Gastrocnemius medialis (tissue), 4 donors: ENCODE measurements around the gene ACSL5. TPM values are rescaled to one million over a fixed set of nuclear protein-coding genes. Genes with fewer than 3 reads are reported as not detected.
"Not testable (repeated sequence)": the region's sequence is repeated elsewhere in the genome, so short reads cannot be mapped to it uniquely, and the experiment has no call there.

Source experiments
- ATAC-seq, 2 donors: fragments of 150-250 bp; one replicate each; pipeline ENCODE4 v1.9.1; 2016
- DNase-seq, 2 donors: peaks; one replicate each; pipeline ENCODE4 v3.0.0-alpha.2; 2019
- H3K27ac ChIP-seq, 4 donors: fragments of 200-600 bp; sonication (generic); 1 replicate in 1 of 4; 2 replicates in 3 of 4; pipeline ENCODE4 v1.5.1; 2016 to 2018; ENCODE audit warnings: mild to moderate bottlenecking in 2 of 4, moderate library complexity in 1 of 4
- H3K27me3 ChIP-seq, 3 donors: fragments of 200-600 bp; sonication (generic) in 2 of 3; 1 replicate in 1 of 3; 2 replicates in 2 of 3; pipeline versions ENCODE4 v1.5.1 to v1.6.0; 2016 to 2019; ENCODE audit warnings: mild to moderate bottlenecking in 1 of 3, moderate library complexity in 1 of 3
- H3K36me3 ChIP-seq, 2 donors: fragments of 200-600 bp; sonication (generic) in 1 of 2; one replicate each; pipeline ENCODE4 v1.5.1; 2017 to 2018
- H3K4me1 ChIP-seq, 2 donors: fragments of 200-600 bp; sonication (generic) in 1 of 2; one replicate each; pipeline ENCODE4 v1.5.1; 2016 to 2017; ENCODE audit warnings: mild to moderate bottlenecking in 2 of 2
- H3K4me3 ChIP-seq, 4 donors: fragments of 200-600 bp; sonication (generic) in 3 of 4; 1 replicate in 1 of 4; 2 replicates in 3 of 4; pipeline ENCODE4 v1.5.1; 2016 to 2019; ENCODE audit warnings: mild to moderate bottlenecking in 2 of 4
- H3K9me3 ChIP-seq, 3 donors: fragments of 200-600 bp; sonication (generic) in 2 of 3; 1 replicate in 1 of 3; 2 replicates in 2 of 3; pipeline ENCODE4 v1.5.1; 2016 to 2019
- POLR2A ChIP-seq, 2 donors: fragments of 450-650 bp; IDR thresholded peaks; one replicate each; pipeline ENCODE4 v1.6.1; 2017; ENCODE audit warnings: antibody characterized with exemption in 2 of 2, mild to moderate bottlenecking in 2 of 2, moderate library complexity in 2 of 2
- in situ Hi-C, 4 donors: fragments of 200-750 bp; cut with MboI; loops; one replicate each; pipeline versions ENCODE4 v1.15.0 to v1.8.0; 2017; ENCODE audit warnings: low sequenced_read_pairs in 4 of 4
- intact Hi-C: fragments of 100-400 bp; cut with DNase I; formaldehyde crosslinking; loops from one replicate; pipeline ENCODE4 v1.15.1; 2023; ENCODE audit warnings: low total_unique reads
- total RNA-seq, 4 donors: library from RNA; depleted of rRNA; stranded (reverse); fragments of >200 nt; gene quantifications; one replicate each; pipeline versions ENCODE4 v1.1.0 to v1.2.3, GENCODE V29; 2016
- TF ChIP-seq, protein P1 (sequence below), 5 experiments: fragments of 450-650 bp in 3 of 5; fragments of 200-600 bp in 2 of 5; sonication (generic) in 2 of 5; IDR thresholded peaks in 4 of 5; conservative IDR thresholded peaks in 1 of 5; 1 replicate in 4 of 5; 2 replicates in 1 of 5; pipeline ENCODE4 v1.5.1; 2016 to 2019; ENCODE audit warnings: antibody characterized with exemption in 5 of 5, mild to moderate bottlenecking in 3 of 5, moderate library complexity in 3 of 5

ACSL5 gene
- total RNA-seq, 4 donors from 2014 or later = 2.2 to 4.1 (median 3.1) TPM

- Histone ChIP-seq H3K27me3 (no peaks in the 10 kb centered on the region), H3K9me3 (no peaks in the 10 kb centered on the region), H3K4me3 (no peak overlapping the region), H3K4me1 (peaks cover 6 to 7% of the 10 kb centered on the region in 2 donors), H3K36me3 (no peaks in the 10 kb centered on the region), H3K27ac (no peak overlapping the region)
- intact Hi-C loops (no loop called here), in situ Hi-C loops (loop anchor here in 1 of 4 donors (25.0 kb wide), 1 partner anchor 269 kb away; the partner anchor contains the start of gene GPAM)
- ATAC-seq (no peak), DNase-seq (no peak)
- TF ChIP-seq POLR2A (IDR thresholded peaks at IDR 0.05) = no peak
- TF ChIP-seq, protein P1, sequence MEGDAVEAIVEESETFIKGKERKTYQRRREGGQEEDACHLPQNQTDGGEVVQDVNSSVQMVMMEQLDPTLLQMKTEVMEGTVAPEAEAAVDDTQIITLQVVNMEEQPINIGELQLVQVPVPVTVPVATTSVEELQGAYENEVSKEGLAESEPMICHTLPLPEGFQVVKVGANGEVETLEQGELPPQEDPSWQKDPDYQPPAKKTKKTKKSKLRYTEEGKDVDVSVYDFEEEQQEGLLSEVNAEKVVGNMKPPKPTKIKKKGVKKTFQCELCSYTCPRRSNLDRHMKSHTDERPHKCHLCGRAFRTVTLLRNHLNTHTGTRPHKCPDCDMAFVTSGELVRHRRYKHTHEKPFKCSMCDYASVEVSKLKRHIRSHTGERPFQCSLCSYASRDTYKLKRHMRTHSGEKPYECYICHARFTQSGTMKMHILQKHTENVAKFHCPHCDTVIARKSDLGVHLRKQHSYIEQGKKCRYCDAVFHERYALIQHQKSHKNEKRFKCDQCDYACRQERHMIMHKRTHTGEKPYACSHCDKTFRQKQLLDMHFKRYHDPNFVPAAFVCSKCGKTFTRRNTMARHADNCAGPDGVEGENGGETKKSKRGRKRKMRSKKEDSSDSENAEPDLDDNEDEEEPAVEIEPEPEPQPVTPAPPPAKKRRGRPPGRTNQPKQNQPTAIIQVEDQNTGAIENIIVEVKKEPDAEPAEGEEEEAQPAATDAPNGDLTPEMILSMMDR (IDR thresholded peaks at IDR 0.05 in 4 of 5, conservative IDR thresholded peaks at IDR 0.05 in 1 of 5) = no peak
Observed at GRCh38 chr10:112456533-112456932, 82.6 kb downstream of the ACSL5 start.

DNA sequence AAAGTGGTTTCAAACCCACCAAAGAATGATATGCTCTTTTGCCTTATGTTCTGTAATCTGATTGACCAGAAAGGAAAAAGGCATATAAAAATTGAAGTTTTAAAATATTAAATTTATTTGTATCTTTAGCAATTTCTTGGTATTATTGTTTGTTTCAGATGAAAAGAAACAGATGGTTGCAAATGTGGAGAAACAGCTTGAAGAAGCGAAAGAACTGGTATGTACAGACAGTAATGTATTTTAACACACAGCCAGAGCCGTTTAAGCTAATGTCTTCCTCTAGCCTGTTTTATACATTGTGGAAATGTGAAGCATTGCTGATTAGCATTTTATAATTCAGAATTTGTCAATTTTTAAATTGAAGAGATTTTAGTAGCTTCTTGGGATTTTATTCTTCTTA, 86.5 kb downstream of the ACSL5 start:
- in situ Hi-C loops (loop anchor here in 1 of 4 donors (25.0 kb wide), 1 partner anchor 273 kb away; the partner anchor contains the start of gene GPAM), intact Hi-C loops (no loop called here)
- DNase-seq (no peak), ATAC-seq (no peak)
- Histone ChIP-seq H3K27me3 (no peaks in the 10 kb centered on the region), H3K4me3 (no peak overlapping the region), H3K4me1 (peaks cover 6 to 7% of the 10 kb centered on the region in 2 donors), H3K9me3 (no peaks in the 10 kb centered on the region), H3K27ac (no peak overlapping the region), H3K36me3 (peaks cover 0 to 8% of the 10 kb centered on the region in 2 donors)
- no peak for TF ChIP-seq POLR2A (IDR thresholded peaks at IDR 0.05)
- TF ChIP-seq, protein P1 (IDR thresholded peaks at IDR 0.05 in 4 of 5, conservative IDR thresholded peaks at IDR 0.05 in 1 of 5) = no peak

GRCh38 chr10:112461029-112461887, 87.3 kb downstream of the ACSL5 start:
- intact Hi-C loops = no loop called here
- Histone ChIP-seq H3K4me3 (no peak overlapping the region), H3K27ac (no peak overlapping the region), H3K9me3 (no peaks in the 10 kb centered on the region), H3K4me1 (peaks cover 6 to 7% of the 10 kb centered on the region in 2 donors), H3K36me3 (peaks cover 0 to 13% of the 10 kb centered on the region in 2 donors), H3K27me3 (no peaks in the 10 kb centered on the region)
- TF ChIP-seq, protein P1 (IDR thresholded peaks at IDR 0.05 in 4 of 5, conservative IDR thresholded peaks at IDR 0.05 in 1 of 5) = no peak
- TF ChIP-seq POLR2A (IDR thresholded peaks at IDR 0.05) = no peak
- no peak for DNase-seq
- ATAC-seq = no peak
- in situ Hi-C loops = loop anchor here in 1 of 4 donors (25.0 kb wide), 1 partner anchor 274 kb away; the partner anchor contains the start of gene GPAM

DNA sequence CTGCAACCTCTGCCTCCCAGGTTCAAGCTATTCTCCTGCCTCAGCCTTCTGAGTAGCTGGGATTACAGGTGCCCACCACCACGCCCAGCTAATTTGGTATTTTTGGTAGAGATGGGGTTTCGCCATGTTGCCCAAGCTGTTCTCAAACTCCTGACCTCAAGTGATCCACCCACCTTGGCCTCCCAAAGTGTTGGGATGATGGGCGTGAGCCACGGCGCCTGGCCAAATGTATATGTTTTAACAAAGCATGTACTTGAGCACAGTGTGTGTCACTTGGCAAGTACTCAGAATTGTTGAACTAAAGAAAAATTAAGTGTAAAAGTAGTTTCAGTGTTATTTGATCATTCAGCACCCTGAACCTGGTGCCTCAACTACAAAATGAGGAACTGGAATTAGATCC, 90.2 kb downstream of the ACSL5 start:
- intact Hi-C loops, H3K4me1 ChIP-seq, H3K27me3 ChIP-seq, H3K4me3 ChIP-seq, DNase-seq, H3K9me3 ChIP-seq, H3K27ac ChIP-seq, ATAC-seq: not testable (repeated sequence)
- peaks cover 0 to 25% of the 10 kb centered on the region in 2 donors for H3K36me3 ChIP-seq
- in situ Hi-C loops = loop anchor here in 1 of 4 donors (25.0 kb wide), 1 partner anchor 277 kb away; the partner anchor contains the start of gene GPAM

- ATAC-seq (no peak), DNase-seq (no peak)
- intact Hi-C loops (no loop called here), in situ Hi-C loops (loop anchor here in 1 of 4 donors (25.0 kb wide), 1 partner anchor 278 kb away; the partner anchor contains the start of gene GPAM)
- Histone ChIP-seq H3K36me3 (peaks cover 0 to 25% of the 10 kb centered on the region in 2 donors), H3K9me3 (no peaks in the 10 kb centered on the region), H3K4me3 (no peak overlapping the region), H3K27ac (no peak overlapping the region), H3K27me3 (no peaks in the 10 kb centered on the region), H3K4me1 (no peaks in the 10 kb centered on the region)
- TF ChIP-seq POLR2A (IDR thresholded peaks at IDR 0.05) = no peak
- TF ChIP-seq, protein P1 (IDR thresholded peaks at IDR 0.05 in 4 of 5, conservative IDR thresholded peaks at IDR 0.05 in 1 of 5) = no peak
Observed at GRCh38 chr10:112465299-112465883, 91.5 kb downstream of the ACSL5 start.
